OCI-LY7 (cell line): ENCODE data around the gene RLBP1.

Source experiments
- CTCF ChIP-seq: fragments of 200-600 bp; sonication (generic); conservative IDR thresholded peaks from 2 replicates; pipeline ENCODE4 v1.5.1; 2014; ENCODE audit warnings: mild to moderate bottlenecking, antibody characterized with exemption, low read length, moderate library complexity, mixed read lengths
- EZH2phosphoT487 ChIP-seq: fragments of 200-600 bp; sonication (generic); IDR thresholded peaks from 2 replicates; pipeline ENCODE4 v1.6.1; 2018; ENCODE audit warnings: low read depth, borderline replicate concordance, mild to moderate bottlenecking, mixed run types, antibody characterized with exemption, low read length, moderate library complexity, mixed read lengths

- TF ChIP-seq CTCF: no peak
- TF ChIP-seq EZH2phosphoT487: no peak
Measured at GRCh38 chr15:89225588-89225987, 4.2 kb upstream of the RLBP1 start.
